ENCODE data around the gene GSAP.
"Not testable (repeated sequence)": the region's sequence is repeated elsewhere in the genome, so short reads cannot be mapped to it uniquely, and the experiment has no call there.

The GSAP gene

DNA sequence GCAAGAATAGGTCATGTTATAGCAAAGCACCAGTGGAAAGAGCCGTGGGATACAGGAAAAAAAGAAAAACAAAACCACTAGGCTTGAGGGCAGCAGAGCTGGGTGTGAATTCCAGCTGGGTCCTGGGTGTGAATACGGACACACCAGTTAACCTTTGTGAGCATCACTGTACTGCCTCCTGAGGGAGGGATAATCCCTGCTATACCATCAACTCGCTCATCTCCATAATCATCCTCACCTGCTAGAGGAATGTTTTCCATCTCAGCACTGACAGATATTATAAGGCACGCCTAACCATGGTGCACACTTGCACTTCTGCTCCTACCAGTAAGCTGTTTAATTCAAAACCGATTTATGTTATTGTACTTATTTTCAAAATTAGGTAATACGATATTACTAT is 62.2 kb downstream of the GSAP start:
- DNase-seq: no peak

DNA sequence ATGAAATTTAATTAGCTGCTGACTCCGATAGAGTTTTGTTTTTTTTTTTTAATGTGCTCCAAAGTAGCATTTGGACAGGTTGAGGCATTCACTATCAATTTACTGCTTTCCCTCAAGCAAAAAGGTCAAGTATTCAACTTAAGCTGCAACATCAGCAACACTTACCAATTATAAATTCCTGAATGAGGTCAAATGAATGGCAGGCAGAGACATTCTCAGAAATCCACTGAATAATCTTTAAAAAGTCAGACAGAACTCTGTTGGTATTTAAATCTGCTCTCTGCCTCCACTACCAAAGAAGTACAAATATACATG is 62.8 kb downstream of the GSAP start:
- DNase-seq: no peak

DNA sequence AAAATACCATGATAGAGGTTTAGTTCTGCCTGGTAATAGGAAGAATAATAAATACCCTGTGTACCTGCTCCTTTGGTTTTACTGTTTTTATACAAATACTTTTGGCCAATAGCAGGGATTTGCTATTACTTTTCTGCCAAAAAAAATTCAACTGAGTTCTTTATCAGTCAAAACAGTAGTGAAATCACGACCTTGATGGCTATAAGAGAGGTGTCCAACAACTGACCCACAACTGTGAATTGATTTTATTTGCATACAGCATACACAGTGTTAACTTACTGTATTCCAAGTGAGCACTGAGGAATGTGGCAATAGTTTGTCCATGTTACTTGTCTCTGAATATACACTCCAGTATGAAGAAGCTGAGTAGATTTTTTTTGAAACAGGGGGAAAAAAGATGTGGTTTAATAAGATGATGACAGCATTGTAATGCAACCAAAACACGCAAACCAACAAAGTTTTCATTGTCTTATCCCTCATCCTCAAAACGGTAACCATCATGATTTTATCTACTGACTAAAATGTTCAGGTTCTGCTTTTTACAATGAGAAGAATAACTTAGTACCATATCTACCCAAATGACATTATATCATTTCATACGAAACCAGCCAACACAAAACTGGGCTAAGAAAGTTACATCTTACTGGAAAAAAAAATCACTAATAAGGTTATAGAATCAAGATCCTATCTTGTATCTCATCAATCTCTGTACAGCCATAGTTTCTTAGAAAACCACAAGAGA is 63.3 kb downstream of the GSAP start:
- no peak for DNase-seq

DNA sequence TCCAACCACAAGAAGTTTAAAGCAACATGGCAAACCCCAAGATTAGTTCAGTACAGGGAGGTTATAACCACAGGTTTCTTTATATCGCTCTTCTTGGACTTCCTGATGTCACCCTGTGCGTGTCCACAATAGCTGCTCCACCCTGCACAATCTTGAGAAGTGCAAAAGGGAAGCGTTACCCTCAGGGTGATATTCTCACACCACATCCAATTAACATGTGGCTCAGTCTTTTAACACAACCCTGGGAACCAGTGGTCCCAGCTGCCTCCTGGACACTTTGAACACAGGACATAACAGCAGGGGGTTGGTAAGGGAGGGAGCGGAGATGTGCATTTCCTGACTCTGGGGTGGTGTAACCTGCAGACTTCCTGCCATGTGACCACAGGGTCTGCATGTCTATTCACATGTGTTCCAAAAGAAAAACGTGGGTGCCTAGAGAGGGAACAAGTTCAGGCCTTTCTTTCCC is 64.6 kb downstream of the GSAP start:
- no peak for DNase-seq

DNA sequence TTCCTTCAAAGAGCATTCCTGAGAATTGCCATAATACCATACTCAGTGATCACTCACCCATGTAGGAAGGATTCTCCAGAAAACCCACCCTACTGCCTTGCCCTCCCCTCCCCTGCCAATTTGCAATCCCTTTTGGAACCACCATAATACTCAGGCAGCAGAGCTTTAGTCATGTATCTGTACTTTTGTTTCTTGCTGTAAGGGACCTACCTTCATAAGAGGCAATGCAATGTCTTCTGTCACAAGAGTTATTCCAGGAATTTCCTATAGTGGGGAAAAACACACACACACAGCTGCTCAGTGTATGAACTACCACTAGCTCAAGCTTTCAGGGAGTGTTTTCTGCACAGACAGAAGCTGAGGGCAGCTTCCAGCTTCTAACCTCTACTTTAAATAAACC is 67.0 kb downstream of the GSAP start:
- DNase-seq: no peak

DNA sequence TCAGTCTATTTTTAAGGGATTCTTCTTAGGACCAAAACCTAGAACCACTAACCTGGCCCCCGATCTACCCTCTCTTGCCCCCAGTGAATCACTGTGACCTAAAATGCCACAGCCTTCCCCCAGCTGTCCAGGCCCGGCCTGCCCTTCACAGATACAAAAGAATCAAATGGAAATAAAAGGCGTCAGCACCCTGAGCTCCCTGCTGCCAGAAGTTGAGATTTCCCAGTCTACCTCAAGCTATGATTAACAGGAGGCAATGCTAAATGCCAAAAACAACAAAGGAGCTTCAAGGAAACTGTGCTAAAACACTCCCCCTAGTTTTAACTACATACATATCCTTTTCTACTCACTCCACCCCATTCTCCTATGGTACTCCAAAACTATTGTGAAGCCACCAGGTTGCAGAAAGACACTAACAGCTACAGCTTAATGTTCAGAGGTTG is 67.8 kb downstream of the GSAP start:
- peak; percentile 60 for DNase-seq

DNA sequence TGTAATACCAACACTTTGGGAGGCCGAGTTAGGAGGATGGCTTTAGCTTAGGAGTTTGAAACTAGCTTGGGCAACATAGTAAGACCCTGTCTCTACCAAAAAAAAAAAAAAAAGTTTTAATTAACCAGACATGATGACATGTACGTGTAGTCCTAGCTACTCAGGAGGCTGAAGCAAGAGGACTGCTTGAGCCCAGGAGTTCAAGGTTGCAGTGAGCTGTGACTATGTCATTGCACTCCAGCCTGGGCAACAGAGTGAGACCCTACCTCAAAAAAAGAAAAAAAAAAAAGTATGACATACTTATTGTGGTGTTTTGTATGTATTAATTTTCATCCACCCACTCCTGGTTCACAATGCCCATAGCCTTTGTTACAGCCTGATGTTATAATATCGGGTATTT is 69.7 kb downstream of the GSAP start:
- DNase-seq: no peak

DNA sequence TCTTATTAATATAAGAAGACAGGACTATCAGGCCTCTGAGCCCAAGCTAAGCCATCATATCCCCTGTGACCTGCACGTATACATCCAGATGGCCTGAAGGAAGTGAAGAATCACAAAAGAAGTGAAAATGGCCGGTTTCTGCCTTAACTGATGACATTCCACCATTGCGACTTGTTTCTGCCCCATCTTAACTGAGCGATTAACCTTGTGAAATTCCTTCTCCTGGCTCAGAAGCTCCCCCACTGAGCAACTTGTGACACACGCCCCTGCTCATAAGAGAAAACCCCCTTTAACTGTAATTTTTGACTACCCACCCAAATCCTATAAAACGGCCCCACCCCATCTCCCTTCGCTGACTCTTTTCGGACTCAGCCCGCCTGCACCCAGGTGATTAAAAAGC is 70.7 kb downstream of the GSAP start:
- not testable (repeated sequence) for DNase-seq

DNA sequence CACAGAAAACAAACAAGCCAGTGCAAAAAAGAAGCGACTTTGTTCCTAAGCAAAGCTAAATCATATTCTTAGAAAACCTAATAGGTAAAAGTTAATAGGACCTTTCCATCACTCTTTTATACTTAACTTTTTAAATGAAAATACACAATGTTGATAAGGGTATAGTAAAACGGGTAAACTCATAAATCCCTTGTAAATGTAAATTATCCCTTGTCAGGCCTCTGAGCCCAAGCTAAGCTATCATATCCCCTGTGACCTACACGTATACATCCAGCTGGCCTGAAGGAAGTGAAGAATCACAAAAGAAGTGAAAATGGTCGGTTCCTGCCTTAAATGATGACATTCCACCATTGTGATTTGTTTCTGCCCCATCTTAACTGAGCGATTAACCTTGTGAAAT is 76.4 kb downstream of the GSAP start:
- no peak for DNase-seq

DNA sequence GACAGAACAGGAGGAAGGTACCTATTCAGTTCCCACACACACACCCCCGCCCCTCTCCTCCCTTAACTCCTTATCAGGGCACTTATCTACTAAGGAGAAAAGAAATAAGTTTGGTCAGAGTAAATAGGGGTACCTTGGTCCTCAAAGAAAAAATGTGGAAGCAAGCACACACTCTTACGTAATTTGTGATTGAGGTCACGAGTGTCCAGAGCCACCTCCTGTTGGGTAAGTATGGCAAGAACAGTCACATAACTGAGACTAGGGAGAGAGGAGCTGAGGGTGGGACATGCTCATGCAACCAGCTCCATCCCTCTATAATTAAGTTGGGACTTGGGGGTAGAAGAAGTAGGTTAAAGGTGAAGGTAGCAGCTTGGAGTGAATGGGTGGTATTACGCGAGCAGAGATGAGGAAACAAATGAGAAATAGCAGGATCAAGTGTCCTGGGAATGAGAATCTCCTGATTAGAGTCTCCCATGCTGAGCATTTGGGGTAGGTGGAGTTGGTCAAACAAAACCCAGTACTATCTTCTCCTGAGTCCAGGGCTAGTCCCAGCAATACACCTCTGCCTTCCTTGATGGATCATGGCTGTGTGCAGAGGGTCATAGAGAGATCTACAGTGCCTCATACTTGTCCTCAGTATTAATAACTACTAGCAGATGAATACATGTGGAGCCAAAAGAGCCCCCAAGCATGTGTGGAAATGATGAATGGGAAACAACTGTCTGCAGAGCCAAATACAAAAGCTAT is 77.1 kb downstream of the GSAP start:
- no peak for DNase-seq

DNA sequence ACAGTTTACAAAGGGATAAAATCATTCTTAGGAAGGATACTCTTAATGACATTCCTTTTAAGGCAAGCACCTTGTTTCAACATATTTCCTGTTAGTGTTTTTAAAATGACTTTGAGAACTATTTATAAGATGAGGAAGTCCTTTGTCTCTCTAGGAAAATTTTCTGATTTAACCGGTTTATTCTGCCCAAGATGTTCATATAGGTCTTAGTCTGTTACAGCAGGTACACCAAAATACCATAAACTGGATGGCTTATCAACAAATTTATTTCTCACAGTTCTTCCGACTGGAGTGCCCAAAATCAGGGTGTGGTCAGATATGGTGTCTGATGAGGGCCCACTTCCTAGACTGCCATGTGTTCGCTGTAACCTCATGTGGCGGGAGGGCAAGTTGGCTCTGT is 77.9 kb downstream of the GSAP start:
- DNase-seq: no peak

DNA sequence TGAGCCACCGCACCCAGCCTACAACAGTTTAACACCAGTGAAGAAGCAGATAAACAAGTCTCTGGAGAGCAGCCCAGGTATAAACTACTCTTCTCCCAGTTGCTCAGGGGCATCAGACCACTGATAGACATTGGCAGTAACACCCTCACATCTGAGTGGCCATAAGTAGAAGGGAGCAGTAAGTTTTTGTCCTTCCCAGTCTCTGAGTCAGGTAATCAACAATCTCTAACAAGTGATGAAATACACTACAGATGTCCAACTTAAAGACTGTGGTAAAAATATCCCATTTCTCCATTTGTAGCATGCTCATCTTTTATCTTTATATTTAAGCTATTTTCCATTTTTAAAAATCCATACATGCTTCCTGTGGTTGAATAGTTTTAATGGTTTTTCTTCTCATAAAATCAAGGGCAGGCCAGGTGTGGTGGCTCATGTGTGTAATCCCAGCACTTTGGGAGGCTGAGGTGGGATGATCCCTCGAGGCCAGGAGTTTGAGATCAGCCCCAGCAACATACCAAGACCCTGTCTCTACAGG is 78.6 kb downstream of the GSAP start:
- no peak for DNase-seq

DNA sequence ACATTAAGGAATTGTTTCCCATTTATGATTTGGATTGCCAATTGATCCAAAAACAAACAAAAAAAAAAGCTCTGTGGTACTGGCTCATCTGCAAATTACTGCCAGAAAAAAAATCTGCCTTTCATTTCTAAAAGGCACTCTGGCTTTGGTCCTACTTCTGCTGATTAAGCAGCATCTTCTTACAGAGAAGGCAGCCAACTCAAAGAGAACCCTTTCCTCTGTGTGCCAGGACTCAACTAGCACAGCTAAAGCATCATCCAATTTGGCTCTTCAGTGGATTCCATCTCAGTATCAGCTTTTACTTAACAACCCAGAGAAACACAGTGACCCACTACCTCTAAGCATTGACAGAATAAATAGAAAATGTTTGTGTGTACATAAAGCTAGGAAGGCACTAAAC is 80.6 kb downstream of the GSAP start:
- DNase-seq: no peak

DNA sequence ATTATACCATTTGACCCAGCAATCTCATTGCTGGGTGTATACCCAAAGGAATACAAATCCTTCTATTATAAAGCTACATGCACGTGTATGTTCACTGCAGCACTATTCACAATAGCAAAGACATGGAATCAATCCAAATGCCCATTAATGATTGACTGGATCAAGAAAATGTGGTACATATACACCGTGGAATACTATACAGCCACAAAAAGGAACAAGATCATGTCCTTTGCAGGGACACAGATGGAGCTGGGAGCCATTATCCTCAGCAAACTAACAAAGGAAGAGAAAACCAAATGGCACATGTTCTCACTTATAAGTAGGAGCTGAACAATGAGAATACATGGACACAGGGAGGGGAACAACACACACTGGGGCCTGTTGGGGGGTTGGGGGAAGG is 82.1 kb downstream of the GSAP start:
- DNase-seq: not testable (repeated sequence)

DNA sequence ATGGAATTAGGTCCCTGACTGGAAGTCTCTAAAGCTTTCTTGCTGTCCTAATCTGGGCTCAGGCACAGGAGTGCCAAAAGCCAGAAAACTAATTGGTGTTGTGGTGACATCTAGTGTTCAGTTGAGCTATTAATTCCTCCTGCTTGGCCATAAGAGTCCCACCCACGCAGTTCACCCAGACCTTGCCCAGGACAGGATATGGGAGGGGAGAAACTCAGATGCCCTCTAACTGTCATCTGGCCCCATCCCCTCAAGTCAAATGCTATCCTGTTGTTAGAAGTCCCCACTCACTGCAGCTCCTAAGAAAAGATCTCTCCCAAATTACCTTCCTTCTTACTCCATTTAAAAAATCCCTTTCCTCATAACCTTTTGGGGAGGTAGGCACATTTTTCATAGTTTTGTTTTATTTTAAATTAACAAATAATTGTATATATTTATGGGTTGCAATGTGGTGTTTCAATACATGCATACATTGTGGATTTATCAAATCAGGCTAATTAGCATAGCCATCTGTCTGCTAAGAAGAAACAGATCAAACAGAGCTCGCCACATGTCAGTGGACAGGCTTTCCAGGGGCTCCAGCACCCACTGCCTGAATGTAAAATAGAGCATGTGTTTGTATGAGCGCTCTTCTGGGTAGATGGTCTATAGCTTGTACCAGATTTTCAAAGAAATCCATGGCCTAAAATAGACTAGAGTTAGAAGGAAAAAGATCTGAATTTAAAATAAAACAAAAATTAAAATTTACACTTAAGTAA is 84.0 kb downstream of the GSAP start:
- peak; percentile 88 for DNase-seq

DNA sequence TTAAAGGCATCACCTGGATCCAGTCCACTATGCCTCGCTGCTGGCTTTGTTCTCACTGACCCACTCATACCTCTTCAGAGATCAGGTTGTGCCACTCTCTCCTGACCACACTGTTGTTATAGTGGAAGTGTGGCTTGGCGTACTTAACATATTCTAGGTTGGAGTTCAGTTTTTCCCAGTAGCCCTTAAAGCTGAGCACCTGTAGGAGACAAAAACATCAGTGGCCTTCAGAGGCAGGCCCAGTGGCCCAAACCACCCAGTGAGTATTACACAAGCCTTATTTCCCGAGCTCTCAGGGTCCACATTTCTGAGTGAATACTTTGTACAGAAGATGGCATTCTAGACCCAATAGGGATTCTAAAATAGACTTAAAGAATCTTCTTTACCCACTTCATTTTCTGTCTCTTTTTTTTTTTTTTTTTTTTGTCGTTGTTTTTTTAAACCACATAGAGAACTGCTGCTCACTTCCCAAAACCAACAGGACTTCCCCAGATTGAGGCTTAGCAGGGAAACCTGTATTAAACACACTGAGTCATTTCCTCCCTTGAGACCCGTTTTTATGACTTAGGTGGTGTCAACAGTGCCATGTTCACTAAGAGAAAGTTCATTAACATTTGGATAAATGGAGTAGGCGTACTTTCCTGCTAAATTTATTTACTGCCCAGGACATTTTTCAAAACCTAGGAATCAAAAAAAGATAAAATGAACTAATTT is 85.8 kb downstream of the GSAP start:
- DNase-seq: peak; percentile 42

DNA sequence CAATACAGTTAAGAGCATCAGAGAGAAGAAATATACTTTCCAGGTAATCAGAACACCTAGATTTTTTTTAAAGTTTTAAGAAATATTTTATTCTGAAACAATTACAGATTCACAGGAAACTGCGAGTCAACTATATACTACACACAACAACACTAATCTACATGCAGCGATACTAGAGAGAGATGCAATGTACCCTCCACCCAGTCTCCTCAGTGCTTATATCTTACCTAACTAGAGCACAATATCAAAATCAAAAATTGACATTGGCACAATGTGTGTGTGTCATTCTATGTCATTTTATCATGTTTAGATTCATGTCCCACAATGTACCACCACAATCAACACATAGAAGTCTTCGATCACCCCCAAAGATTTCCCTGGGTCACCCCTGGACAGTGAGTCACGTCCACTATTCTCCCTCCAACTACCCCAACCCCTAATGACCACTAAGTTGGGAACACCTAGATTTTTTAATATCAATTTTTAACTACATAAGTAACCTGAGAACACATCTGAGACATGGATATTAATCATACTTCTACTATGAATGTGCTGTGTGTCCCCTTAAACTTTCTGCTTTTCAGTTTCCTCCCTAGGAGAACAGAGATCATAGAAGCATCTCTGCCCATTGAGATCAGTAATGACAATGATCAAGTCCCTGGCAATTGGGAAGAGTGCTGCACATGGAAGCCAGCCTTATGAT is 86.5 kb downstream of the GSAP start:
- no peak for DNase-seq

DNA sequence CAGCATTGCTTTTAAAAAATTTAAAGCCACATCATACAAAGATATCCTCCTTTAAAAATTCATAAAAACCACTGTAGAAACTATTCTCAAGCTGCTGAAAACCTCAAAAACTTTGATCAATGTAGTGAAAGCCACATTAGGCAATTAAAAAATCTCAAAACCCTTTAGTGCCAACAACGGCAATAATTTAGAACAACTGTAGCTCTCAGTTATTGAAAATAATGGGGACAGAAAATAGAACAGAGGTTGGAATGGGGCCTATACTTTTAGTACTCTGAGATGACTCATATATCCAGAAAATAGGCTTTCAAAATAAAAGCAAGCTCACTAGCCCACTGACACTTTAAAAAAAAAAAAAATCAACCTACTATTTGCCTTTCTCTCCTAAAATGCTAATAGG is 87.5 kb downstream of the GSAP start:
- peak; percentile 18 for DNase-seq

DNA sequence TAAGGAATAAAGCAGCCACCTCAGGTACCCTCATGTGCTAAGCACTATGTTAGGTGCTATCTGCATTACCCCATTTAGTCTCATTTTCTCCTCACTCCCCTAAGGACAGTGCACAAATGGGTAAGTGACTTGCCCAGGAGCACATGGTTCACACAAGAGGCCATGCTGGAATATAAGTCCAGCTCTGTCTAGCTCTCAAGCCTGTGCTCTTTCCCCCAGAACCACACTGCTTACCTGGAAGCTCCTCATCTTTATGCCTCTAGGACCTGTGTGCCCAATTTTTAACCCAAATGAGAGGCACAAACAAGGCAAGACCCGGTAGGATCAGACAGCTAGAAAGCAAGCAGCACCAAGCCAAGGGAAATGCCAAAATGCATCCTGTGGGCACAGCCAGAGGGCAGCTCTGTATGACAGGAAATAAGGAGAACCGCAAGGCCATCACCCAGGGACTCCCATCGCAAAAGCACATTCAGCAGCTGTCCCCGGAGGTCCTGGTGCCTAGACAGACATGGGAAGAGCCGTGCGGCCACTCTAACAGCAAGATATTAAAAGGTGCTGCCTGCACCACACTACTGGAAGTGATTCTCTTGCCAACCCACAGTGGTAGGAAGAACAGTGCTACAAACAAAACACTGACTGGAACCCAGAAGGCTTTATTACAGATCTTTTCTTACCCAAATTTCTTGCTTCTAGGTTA is 88.1 kb downstream of the GSAP start:
- peak; percentile 45 for DNase-seq

DNA sequence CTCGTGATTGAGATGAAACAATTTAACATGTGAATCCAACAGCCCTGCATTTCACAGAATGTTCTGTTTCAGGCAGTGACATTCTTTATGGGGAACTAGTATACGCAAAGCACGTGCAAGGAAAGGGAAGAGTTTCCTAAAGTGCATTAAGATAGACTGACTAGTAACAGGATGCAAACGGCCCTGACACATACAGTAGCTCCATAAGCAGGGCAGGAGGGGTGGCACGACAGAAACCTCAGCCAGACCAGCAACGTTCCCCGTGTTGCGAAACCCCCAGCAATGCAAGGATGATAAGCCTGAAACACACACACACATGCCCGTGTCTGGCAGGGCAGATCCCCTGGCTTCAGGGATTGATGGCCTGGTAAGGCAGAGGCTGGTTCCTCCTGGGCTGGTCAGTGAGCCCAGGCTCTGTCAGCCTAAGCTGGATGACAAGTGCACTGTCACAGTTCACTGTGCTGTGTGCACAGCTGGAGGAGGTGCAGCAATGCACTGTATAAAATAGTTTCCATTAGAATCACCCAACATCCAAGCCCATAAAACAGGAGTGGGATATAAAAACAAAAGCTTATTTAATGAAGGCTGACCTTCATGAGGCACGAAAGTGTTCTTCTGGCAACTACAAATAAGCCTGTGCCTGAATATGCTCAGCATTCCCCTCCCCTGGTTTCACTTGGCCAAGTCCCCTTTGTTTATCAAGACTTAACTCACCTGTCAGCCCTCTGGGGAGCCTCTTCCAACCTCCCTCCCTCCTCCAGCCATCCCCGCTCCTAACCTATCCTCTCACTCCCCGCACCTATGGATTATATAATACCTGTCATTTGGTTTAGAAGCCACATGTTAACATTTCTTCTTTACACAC is 88.8 kb downstream of the GSAP start:
- DNase-seq: peak; percentile 87

DNA sequence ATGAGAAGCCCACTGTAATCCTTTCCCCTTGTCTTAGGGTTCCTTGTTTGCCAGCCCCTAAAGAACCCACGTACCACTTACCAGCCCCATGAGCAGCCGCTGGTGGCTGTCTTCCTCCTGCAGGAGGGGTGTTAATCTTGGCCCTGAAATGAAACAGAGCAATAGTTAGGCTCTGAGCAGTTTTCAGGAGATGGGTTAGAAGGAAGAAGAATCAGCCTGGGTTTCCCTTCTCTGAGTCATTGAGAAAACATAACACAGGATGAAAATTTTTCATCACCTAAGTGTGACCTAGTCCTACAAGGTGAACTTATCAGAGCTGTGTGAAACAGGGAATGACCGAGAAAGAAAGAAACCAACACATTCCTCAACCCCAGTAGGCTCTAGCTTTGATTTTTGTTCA is 90.0 kb downstream of the GSAP start:
- no peak for DNase-seq

Measured in EL (cell line).